ENCODE data around the gene CKAP4. TPM values are rescaled to one million over a fixed set of nuclear protein-coding genes. Genes with fewer than 3 reads are reported as not detected.

Gene CKAP4
- total RNA-seq, 1 experiment from 2014 or later, result 177 TPM

- DNase-seq (ENCODE audit: low read depth), result no peak
Observed at GRCh38 chr12:106243620-106244019, 4.2 kb downstream of the CKAP4 start.

DNA sequence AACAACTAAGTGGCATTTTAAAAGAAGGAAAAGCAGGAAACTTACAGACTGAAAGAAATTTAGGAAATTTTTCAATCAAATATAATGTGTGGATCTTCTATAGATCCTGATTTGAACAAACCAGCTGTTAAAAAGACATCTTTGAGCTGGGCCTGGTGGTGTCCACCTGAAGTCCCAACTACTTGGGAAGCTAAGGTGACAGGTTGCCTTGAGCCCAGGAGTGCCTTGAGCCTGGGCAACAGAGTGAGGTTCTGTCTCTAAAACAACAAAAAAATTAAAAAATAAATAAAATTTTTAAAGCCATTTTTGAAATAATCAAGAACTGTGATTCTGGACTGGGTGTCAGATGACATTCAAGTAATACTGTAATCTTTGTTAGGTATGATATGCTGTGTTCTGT lies 7.0 kb downstream of the CKAP4 start:
- DNase-seq (ENCODE audit: low read depth), result no peak

DNA sequence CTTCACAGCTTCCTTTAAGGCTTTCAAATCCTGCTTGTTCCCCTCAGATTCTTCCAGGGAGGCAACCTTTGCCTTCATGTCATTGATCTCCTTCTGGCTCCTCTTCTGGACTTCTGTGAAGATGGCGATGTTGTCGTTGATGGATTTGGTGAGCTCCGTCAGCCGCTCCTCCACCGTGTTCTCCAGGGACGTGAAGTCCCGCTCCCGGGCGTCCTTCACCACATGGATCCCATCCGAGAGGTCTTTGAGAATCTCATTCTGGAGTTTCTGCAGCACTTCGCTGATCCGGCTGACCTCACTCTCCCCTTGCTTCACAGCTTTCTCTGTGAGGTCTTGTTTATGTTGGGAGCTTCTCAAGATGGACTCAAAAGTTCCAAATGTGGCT lies 7.9 kb downstream of the CKAP4 start:
- DNase-seq (ENCODE audit: low read depth), result no peak

DNA sequence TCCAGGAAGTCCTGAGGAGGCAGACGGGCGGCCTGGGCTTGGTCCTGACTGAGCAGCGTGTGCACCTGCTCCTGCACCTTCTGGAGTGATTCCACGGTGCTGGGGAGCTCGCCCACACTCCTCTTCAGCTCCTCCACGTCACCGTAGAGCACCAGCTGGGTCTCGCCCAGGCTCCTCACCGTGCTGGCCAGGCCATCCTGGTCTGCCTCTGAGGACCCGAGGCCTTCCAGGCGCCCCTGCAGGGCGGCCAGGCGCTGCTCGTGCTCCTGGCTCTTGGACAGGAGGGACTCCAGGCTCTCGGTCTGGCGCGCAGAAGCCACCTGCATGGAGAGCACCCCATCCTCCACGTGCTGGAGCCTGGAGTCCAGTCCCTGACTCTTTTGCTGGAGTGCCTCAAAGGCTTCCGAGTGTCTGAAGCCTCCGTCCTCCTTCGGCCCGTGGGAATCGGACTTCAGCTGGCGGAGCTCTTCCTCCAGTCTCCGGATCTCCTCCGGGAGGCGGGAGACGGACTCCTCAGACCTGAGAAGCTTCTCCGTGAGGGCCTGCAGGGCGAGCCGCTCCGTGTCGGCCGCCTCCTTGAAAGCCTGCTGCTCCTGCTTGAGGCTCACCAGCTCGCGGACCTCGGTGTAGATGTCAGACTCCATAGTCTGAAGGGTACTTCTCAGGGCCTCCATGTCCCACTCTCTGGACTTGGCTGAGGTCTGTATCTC lies 8.4 kb downstream of the CKAP4 start:
- DNase-seq (ENCODE audit: low read depth), result no peak

DNA sequence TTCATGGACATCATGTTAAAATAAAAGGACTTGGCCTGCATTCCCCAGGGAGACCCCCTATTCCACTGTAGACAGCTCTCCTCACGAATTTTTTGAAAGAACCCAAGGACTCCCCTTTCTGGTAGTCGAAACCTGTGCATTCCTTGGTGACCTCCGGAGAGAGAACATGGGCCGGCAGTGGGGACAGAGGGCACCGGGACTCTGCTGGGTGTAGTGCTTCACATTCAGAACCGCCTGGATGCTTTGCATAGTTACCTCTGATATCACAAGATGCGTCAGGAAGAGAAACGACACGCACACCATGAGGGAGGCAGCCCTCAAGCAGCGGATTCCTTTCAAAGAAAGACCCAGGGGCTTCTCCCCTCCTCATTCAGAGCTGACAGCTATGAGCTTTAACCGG lies 9.7 kb downstream of the CKAP4 start:
- DNase-seq (ENCODE audit: low read depth), result no peak

DNA sequence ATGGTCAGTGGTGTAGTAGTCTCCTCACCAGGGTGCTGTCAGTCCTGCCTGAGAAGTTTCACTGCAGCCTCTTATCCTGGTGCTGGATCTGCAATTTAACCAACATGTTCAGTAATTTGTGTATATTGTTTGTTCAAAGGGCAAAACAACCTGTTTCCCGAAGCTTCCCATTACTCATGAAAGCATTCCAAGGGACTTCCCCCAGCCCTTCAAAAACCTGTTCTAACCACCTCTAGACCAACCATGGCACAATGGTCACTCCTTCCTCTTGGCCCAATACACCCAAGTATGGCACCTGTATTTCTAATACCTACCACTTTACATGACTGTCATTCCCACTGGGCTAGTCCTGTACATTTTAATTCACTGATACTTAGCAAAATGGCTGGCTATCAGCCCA lies 12.1 kb downstream of the CKAP4 start:
- DNase-seq (ENCODE audit: low read depth), result no peak

- DNase-seq (ENCODE audit: low read depth), result no peak
Observed at GRCh38 chr12:106234449-106234848, 13.4 kb downstream of the CKAP4 start.

DNA sequence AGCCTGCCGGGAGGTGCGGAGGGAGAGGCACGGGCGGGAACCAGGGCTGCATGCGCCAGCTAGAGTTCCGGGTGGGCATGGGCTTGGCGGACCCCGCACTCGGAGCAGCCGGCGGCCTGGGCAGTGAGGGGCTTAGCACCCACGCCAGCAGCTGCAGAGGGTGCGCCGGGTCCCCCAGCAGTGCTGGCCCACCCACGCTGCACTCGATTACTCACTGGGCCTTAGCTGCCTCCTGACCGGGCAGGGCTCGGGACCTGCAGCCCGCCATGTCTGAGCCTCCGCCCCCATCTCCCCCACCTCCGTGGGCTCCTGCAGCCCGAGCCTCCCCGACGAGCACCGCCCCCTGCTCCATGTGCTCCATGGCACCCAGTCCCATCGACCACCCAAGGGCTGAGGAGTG lies 14.8 kb downstream of the CKAP4 start:
- DNase-seq (ENCODE audit: low read depth), result no peak

GRCh38 chr12:106229036-106229591 lies 18.7 kb downstream of the CKAP4 start:
- DNase-seq (ENCODE audit: low read depth), result no peak

DNA sequence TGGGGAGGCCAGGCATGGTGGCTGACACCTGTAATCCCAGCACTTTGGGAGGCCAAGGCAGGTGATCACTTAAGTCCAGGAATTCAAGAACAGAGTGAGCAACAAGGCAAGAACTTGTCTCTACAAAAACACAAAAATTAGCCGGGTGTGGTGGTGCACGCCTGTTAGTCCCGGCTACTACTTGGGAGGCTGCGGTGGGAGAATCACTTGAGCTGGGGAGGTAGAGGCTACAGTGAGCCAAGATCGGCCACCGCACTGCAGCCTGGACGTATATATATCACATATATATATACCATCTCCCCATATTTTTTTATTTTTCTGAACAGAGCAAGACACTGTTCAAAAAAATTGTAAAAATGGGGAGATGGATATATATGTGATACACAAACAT lies 19.5 kb downstream of the CKAP4 start:
- DNase-seq (ENCODE audit: low read depth), result no peak

DNA sequence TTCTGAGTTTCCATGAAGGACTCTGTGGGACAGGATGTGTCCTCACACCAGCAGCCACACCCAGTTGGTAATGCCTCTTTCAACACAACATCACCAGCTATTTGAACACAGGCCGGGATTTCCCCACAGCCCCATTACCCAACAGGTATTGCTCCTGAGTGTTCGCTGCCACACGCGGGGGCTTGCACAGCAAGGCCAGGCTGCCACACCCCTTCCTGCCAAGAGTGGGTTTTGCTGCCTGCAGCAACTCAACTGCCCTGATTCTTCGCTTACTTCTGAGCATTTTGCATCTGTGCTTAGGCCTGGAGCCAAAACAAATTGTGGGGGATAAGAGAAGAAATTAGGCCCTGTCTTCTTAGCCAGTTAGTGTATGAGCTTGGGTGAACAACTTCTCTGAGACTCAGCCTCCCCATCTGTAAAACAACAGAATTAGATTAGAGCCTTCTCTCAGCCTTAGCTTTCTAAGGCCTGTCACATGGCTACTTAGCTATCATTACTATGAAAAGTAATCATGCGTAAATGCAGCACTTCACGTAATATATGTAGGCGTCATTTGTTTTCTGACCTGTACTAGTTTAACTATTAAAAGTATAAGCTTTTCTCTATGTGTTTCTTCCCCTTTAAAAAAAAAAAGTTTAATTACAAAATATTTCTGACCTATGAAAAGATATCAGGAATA lies 20.0 kb downstream of the CKAP4 start:
- DNase-seq (ENCODE audit: low read depth), result no peak

DNA sequence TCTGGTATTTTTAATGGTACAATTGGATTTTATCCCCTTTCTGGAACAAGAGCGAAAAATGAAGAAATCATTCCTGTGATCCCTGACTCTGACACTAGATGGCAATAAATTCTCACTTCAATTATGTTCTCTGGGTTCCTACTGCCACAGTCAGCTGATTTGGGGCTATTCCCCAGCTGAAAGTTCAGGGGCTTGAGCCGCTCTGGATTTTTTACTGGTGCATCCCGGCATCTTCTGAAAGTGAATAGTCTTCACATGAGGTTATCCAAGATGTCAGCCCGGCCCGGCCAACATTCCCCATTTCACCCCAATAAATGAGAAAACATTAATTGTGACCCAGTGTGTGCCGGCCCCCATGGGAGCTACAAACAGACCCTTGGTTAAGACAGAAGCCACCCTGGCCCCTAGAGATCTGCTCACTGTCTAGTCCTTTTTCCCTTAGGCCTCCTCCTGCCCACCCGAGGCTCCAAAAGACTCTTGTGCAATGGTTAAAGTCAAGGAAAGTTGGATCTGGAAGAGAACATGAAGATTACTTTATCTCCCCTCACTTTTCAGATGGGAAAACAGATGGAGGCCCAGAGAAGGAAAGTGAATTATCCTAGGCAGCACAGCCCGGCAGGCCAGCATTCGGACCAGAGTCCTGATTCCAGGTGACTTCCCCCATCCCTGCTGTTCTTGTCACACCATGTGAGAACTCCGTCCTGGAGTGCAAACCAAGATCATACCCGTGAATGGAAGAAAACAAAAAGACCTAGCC lies 20.8 kb downstream of the CKAP4 start:
- DNase-seq (ENCODE audit: low read depth), result peak; percentile 55

- DNase-seq (ENCODE audit: low read depth), result no peak
Observed at GRCh38 chr12:106224355-106224706, 23.5 kb downstream of the CKAP4 start.

GRCh38 chr12:106223485-106224354 lies 24.1 kb downstream of the CKAP4 start:
- peak; percentile 46 for DNase-seq (ENCODE audit: low read depth)

DNA sequence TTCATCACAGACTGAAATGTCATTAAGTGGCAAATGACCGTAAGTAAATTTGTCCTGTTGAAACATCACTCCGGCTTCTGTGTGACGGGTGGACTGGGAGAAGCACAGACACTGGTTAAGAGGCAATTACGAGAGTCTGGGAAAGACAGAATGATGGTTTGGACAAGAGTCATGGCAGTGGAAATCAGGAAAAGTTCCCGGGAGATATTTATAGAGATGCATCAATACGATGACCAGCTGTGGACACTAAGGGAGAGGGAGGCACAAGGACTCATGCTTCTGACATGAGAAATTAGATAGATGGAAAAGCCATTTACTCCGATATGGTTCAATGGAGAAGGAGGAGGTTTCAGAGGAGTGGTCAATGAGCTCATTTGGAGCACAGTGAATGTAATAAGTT lies 27.3 kb downstream of the CKAP4 start:
- no peak for DNase-seq (ENCODE audit: low read depth)

GRCh38 chr12:106219043-106219442 lies 28.8 kb downstream of the CKAP4 start:
- no peak for DNase-seq (ENCODE audit: low read depth)

DNA sequence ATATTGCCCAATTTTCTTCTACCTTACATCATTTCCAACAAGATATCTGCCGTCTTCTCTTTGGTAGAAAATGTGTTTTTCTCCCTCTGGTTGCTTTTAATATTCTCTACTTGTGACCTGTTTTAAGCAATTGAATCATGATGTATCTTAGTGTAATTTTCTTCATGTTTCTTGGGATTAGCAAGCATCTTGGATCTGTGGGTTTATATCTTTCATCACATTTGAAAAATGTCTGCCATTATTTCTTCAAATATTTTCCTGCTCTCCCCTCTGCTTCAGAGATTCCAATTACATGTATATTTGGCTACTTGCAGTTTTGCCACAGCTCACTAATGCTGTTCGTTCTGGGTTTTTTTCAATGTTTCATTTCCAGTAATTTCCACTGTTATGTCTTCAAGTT lies 30.1 kb downstream of the CKAP4 start:
- DNase-seq (ENCODE audit: low read depth), result no peak

DNA sequence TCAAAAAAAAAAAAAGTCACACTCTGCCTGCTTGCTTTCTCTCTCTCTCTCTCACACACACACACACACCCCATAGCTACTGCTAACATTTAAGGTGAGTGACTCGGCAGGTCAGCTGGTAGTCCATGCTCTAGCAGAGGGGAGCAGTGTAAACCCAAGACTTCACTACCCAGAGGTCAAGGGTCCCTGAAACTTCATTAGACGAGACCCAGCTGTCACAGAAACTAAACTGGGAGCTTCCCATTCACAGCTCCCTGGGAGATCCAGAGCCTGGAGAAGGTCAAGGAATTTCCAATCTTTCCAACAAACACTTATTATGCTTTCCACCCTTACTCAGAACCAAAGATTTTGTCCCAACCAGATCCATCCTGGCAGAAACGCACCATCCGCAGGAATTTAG lies 33.2 kb downstream of the CKAP4 start:
- DNase-seq (ENCODE audit: low read depth), result no peak

DNA sequence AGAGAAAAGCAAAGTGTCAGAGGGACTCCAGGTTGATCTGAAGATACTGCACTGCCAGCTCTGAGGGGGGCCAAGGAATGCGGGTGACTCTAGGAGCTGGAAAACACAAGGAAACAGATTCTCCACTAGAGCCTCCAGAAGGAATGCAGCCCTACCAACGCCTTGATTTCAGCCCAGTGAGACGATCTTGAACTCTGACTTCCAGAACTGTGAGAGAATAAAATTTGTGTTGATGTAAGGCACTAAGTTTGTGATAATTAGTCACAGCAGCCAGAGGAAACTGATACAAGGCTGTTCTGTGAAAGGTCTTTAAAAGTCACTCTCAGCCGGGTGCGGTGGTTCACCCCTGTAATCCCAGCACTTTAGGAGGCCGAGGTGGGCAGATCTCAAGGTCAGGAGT lies 34.2 kb downstream of the CKAP4 start:
- no peak for DNase-seq (ENCODE audit: low read depth)

- no peak for DNase-seq (ENCODE audit: low read depth)
Observed at GRCh38 chr12:106211973-106212372, 35.8 kb downstream of the CKAP4 start.

- DNase-seq (ENCODE audit: low read depth), result no peak
Observed at GRCh38 chr12:106205208-106206069, 42.4 kb downstream of the CKAP4 start.
